Loucy (cell line): ENCODE results near the gene CAMSAP1.

ENCODE experiments used
- H2AFZ ChIP-seq: fragments of 200-600 bp; sonication (generic); 2 replicates; pipeline ENCODE4 v1.6.0; 2016; ENCODE audit warnings: antibody characterized with exemption, mild to moderate bottlenecking, low read length, moderate library complexity
- H3F3A ChIP-seq: fragments of 200-600 bp; 2 replicates; pipeline ENCODE4 v1.6.0; 2016; ENCODE audit warnings: antibody characterized with exemption, low read depth, mild to moderate bottlenecking
- H3K27me3 ChIP-seq: fragments of 200-600 bp; sonication (generic); 2 replicates; pipeline ENCODE4 v1.6.1; 2014; ENCODE audit warnings: low read length, mild to moderate bottlenecking; ENCODE audit not compliant: insufficient read depth, poor library complexity, severe bottlenecking
- H3K36me3 ChIP-seq: fragments of 200-600 bp; sonication (generic); 2 replicates; pipeline ENCODE4 v1.6.1; 2016; ENCODE audit warnings: low read length; ENCODE audit not compliant: insufficient read depth
- H3K4me1 ChIP-seq: fragments of 200-600 bp; sonication (generic); 2 replicates; pipeline ENCODE4 v1.5.1; 2014; ENCODE audit warnings: low read length, mild to moderate bottlenecking; ENCODE audit not compliant: insufficient read depth, poor library complexity, severe bottlenecking
- H3K4me2 ChIP-seq: fragments of 200-600 bp; sonication (generic); 2 replicates; pipeline ENCODE4 v1.6.0; 2014; ENCODE audit warnings: antibody characterized with exemption, low read length, low read depth, mild to moderate bottlenecking; ENCODE audit not compliant: poor library complexity, severe bottlenecking
- H3K4me3 ChIP-seq: fragments of 200-600 bp; sonication (generic); 2 replicates; pipeline ENCODE4 v1.5.1; 2014; ENCODE audit warnings: low read length, mild to moderate bottlenecking, mixed read lengths; ENCODE audit not compliant: poor library complexity, severe bottlenecking
- H3K79me2 ChIP-seq: fragments of 200-600 bp; sonication (generic); 2 replicates; pipeline ENCODE4 v1.6.1; 2014; ENCODE audit warnings: low read length; ENCODE audit not compliant: insufficient read depth
- H3K9ac ChIP-seq: fragments of 200-600 bp; sonication (generic); 2 replicates; pipeline ENCODE4 v1.6.0; 2014; ENCODE audit warnings: mild to moderate bottlenecking, low read depth, low read length, moderate library complexity; ENCODE audit not compliant: poor library complexity, severe bottlenecking
- H3K9me2 ChIP-seq: fragments of 200-600 bp; sonication (generic); replicated peaks from 2 replicates; pipeline ENCODE4 v1.6.1; 2016; ENCODE audit warnings: low read depth, low read length, mixed read lengths
- H3K9me3 ChIP-seq: fragments of 200-600 bp; sonication (generic); 2 replicates; pipeline ENCODE4 v1.6.1; 2014; ENCODE audit warnings: mild to moderate bottlenecking, antibody characterized with exemption, low read length, low read depth; ENCODE audit not compliant: insufficient read depth
- H4K20me1 ChIP-seq: fragments of 200-600 bp; sonication (generic); 2 replicates; pipeline ENCODE4 v1.6.0; 2014; ENCODE audit warnings: antibody characterized with exemption, low read length, mild to moderate bottlenecking; ENCODE audit not compliant: insufficient read depth, poor library complexity, severe bottlenecking
- EZH2phosphoT487 ChIP-seq: fragments of 200-600 bp; IDR thresholded peaks from 2 replicates; pipeline ENCODE4 v1.6.1; 2018; ENCODE audit warnings: antibody characterized with exemption, mild to moderate bottlenecking, moderate library complexity, borderline replicate concordance
- TF ChIP-seq, protein P1 (sequence below): fragments of 200-600 bp; sonication (generic); conservative IDR thresholded peaks from 2 replicates; pipeline ENCODE4 v1.5.1; 2014; ENCODE audit warnings: mild to moderate bottlenecking, antibody characterized with exemption, low read length

The CAMSAP1 gene

DNA sequence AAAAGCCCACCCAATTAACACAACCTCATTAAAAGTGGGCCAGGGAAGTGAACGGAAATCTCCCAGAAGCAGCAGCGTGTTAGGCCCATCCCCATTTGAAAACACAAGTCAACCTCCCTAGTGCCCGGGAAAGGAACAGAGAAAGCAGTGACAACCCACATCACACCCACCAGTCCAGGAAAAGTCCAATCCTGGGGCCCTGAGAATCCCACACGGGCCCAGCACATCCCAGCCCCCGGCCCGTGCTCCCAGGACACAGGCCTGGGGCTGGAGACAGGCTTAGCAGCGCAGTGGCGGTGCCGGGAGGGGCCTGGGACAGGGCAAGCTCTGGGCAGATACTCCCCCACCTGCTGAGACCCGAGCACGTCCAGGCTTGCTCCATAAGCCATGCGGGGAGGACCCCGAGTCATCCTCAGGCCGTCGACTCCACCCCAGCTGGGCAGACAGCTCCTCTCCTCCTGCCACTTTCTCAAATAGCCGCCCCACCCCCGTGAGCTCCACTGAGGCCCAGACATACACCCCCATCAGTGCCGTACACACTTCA is 104.4 kb downstream of the CAMSAP1 start:
- H3K4me1 ChIP-seq = peaks cover 6% of the 10 kb centered on the region
- no peaks in the 10 kb centered on the region for H3K9me2 ChIP-seq
- no peaks in the 10 kb centered on the region for H3K9me3 ChIP-seq
- TF ChIP-seq EZH2phosphoT487 = no peak
- TF ChIP-seq, protein P1, sequence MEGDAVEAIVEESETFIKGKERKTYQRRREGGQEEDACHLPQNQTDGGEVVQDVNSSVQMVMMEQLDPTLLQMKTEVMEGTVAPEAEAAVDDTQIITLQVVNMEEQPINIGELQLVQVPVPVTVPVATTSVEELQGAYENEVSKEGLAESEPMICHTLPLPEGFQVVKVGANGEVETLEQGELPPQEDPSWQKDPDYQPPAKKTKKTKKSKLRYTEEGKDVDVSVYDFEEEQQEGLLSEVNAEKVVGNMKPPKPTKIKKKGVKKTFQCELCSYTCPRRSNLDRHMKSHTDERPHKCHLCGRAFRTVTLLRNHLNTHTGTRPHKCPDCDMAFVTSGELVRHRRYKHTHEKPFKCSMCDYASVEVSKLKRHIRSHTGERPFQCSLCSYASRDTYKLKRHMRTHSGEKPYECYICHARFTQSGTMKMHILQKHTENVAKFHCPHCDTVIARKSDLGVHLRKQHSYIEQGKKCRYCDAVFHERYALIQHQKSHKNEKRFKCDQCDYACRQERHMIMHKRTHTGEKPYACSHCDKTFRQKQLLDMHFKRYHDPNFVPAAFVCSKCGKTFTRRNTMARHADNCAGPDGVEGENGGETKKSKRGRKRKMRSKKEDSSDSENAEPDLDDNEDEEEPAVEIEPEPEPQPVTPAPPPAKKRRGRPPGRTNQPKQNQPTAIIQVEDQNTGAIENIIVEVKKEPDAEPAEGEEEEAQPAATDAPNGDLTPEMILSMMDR = no peak
- H3K4me2 ChIP-seq = no peak overlapping the region
- H3K27me3 ChIP-seq = no peaks in the 10 kb centered on the region
- H3K4me3 ChIP-seq = no peak overlapping the region
- no peaks in the 10 kb centered on the region for H3K36me3 ChIP-seq
- H2AFZ ChIP-seq = no peak overlapping the region
- no peak overlapping the region for H3K9ac ChIP-seq
- H4K20me1 ChIP-seq = no peaks in the 10 kb centered on the region
- H3K79me2 ChIP-seq = no peaks in the 10 kb centered on the region
- no peaks in the 10 kb centered on the region for H3F3A ChIP-seq

DNA sequence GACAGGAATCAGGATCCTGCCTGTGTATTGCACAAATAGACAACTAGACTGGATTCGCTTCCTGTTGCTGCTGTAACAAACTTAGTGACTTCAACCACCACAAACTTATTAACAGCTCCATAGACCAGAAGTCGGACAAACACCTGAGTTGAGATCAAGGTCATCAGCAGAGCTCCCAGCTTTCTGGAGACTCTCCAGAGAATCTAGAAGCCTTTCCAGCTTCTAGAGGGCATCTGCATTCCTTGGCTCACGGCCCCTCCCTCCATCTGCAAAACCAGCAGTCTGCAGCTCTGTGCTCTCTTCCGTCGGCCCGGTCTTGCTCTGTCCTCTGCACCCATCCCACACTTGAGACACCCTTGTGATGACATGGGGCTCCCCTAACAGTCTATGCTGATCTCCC is 106.3 kb downstream of the CAMSAP1 start:
- Histone ChIP-seq H4K20me1 (no peaks in the 10 kb centered on the region), H3K4me3 (no peak overlapping the region), H3K4me2 (no peak overlapping the region), H3K4me1 (peaks cover 8% of the 10 kb centered on the region), H3K36me3 (no peaks in the 10 kb centered on the region), H2AFZ (no peak overlapping the region), H3K9me3 (no peaks in the 10 kb centered on the region), H3F3A (no peaks in the 10 kb centered on the region), H3K9ac (no peak overlapping the region), H3K27me3 (no peaks in the 10 kb centered on the region), H3K9me2 (no peaks in the 10 kb centered on the region), H3K79me2 (no peaks in the 10 kb centered on the region)
- TF ChIP-seq, protein P1 = no peak
- TF ChIP-seq EZH2phosphoT487 = no peak

- Histone ChIP-seq H3K9me3 (no peaks in the 10 kb centered on the region), H2AFZ (no peak overlapping the region), H4K20me1 (no peaks in the 10 kb centered on the region), H3K27me3 (no peaks in the 10 kb centered on the region), H3K9ac (no peak overlapping the region), H3K4me2 (no peak overlapping the region), H3K9me2 (no peaks in the 10 kb centered on the region), H3K4me3 (no peak overlapping the region), H3K79me2 (no peaks in the 10 kb centered on the region), H3K36me3 (no peaks in the 10 kb centered on the region), H3F3A (no peaks in the 10 kb centered on the region), H3K4me1 (peaks cover 3% of the 10 kb centered on the region)
- TF ChIP-seq, protein P1 = no peak
- TF ChIP-seq EZH2phosphoT487 = no peak
Observed at GRCh38 chr9:135799261-135799660, 108.1 kb downstream of the CAMSAP1 start.
